OCI-LY1 (cell line): ENCODE results near the gene TMOD2.

Experiments used
- H2AFZ ChIP-seq: fragments of 200-600 bp; sonication (generic), shearing (Covaris generic); 2 replicates; pipeline ENCODE4 v1.6.0; 2014; ENCODE audit warnings: antibody characterized with exemption, mild to moderate bottlenecking, low read length
- H3F3A ChIP-seq: fragments of 200-600 bp; sonication (generic), shearing (Covaris generic); 2 replicates; pipeline ENCODE4 v1.6.0; 2014; ENCODE audit warnings: mild to moderate bottlenecking, antibody characterized with exemption, low read length, moderate library complexity; ENCODE audit not compliant: insufficient read depth
- H3K27ac ChIP-seq: fragments of 200-600 bp; sonication (generic); 2 replicates; pipeline ENCODE4 v1.5.1; 2014; ENCODE audit warnings: low read length, mixed run types, mild to moderate bottlenecking, low read depth; ENCODE audit not compliant: poor library complexity, severe bottlenecking
- H3K27me3 ChIP-seq: fragments of 200-600 bp; sonication (generic); 2 replicates; pipeline ENCODE4 v1.6.0; 2014; ENCODE audit warnings: antibody characterized with exemption, mild to moderate bottlenecking, low read length, moderate library complexity; ENCODE audit not compliant: insufficient read depth
- H3K36me3 ChIP-seq: fragments of 200-600 bp; sonication (generic); 2 replicates; pipeline ENCODE4 v1.6.1; 2014; ENCODE audit warnings: mild to moderate bottlenecking, antibody characterized with exemption, low read length, moderate library complexity, mixed read lengths; ENCODE audit not compliant: insufficient read depth
- H3K4me1 ChIP-seq: fragments of 200-600 bp; sonication (generic); 2 replicates; pipeline ENCODE4 v1.5.1; 2014; ENCODE audit warnings: mild to moderate bottlenecking, low read length, moderate library complexity; ENCODE audit not compliant: insufficient read depth, severe bottlenecking
- H3K4me2 ChIP-seq: fragments of 200-600 bp; sonication (generic), shearing (Covaris generic); 2 replicates; pipeline ENCODE4 v1.6.1; 2014; ENCODE audit warnings: low read length
- H3K4me3 ChIP-seq: fragments of 200-600 bp; sonication (generic); 2 replicates; pipeline ENCODE4 v1.5.1; 2014; ENCODE audit warnings: low read length, low read depth, mild to moderate bottlenecking, mixed read lengths; ENCODE audit not compliant: poor library complexity, severe bottlenecking
- H3K79me2 ChIP-seq: fragments of 200-600 bp; shearing (Covaris generic); 2 replicates; pipeline ENCODE4 v1.6.1; 2016; ENCODE audit warnings: mixed run types, low read length, mixed read lengths; ENCODE audit not compliant: insufficient read depth
- H3K9ac ChIP-seq: fragments of 200-600 bp; sonication (generic), shearing (Covaris generic); 2 replicates; pipeline ENCODE4 v1.6.1; 2014; ENCODE audit warnings: mild to moderate bottlenecking, low read length, mixed read lengths
- H3K9me2 ChIP-seq: fragments of 200-600 bp; sonication (generic), shearing (Covaris generic); 2 replicates; pipeline ENCODE4 v1.6.1; 2014; ENCODE audit warnings: low read depth, mild to moderate bottlenecking, low read length, mixed read lengths
- H3K9me3 ChIP-seq: fragments of 200-600 bp; shearing (Covaris generic); 2 replicates; pipeline ENCODE4 v1.6.1; 2014; ENCODE audit warnings: low read length, mixed read lengths
- H4K20me1 ChIP-seq: fragments of 200-600 bp; sonication (generic), shearing (Covaris generic); 2 replicates; pipeline ENCODE4 v1.6.0; 2016; ENCODE audit warnings: mild to moderate bottlenecking, low read length; ENCODE audit not compliant: insufficient read depth
- CTCF ChIP-seq: fragments of 200-600 bp; sonication (generic), shearing (Covaris generic); IDR thresholded peaks from 2 replicates; pipeline ENCODE4 v1.5.1; 2017; ENCODE audit warnings: mild to moderate bottlenecking, antibody characterized with exemption, low read length, moderate library complexity, mixed read lengths
- EZH2 ChIP-seq: fragments of 200-600 bp; sonication (generic), shearing (Covaris generic); IDR thresholded peaks from 2 replicates; pipeline ENCODE4 v1.8.0; 2017; ENCODE audit warnings: borderline replicate concordance, mixed run types, mild to moderate bottlenecking, antibody characterized with exemption, low read length, moderate library complexity, mixed read lengths

Gene TMOD2

GRCh38 chr15:51752888-51753287, 1.5 kb downstream of the TMOD2 start:
- H3K9ac ChIP-seq, result no peak overlapping the region
- TF ChIP-seq EZH2, result no peak
- TF ChIP-seq CTCF, result no peak
- 0 out of 2 replicates have a peak, but pooled peaks cover 11% of the 10 kb centered on the region for H3K27me3 ChIP-seq
- H3K4me3 ChIP-seq, result no peak overlapping the region
- no peaks in the 10 kb centered on the region for H3F3A ChIP-seq
- H3K27ac ChIP-seq, result no peak overlapping the region
- no peaks in the 10 kb centered on the region for H3K9me3 ChIP-seq
- H3K4me1 ChIP-seq, result peaks cover 24% of the 10 kb centered on the region
- no peak overlapping the region; the same call in 1 of the 2 replicates for H3K4me2 ChIP-seq
- H4K20me1 ChIP-seq, result no peaks in the 10 kb centered on the region
- H3K79me2 ChIP-seq, result no peaks in the 10 kb centered on the region
- H2AFZ ChIP-seq, result no peak overlapping the region
- H3K9me2 ChIP-seq, result no peaks in the 10 kb centered on the region
- H3K36me3 ChIP-seq, result no peaks in the 10 kb centered on the region

GRCh38 chr15:51754267-51754666, 2.9 kb downstream of the TMOD2 start:
- Histone ChIP-seq H3K27me3 (0 out of 2 replicates have a peak, but pooled peaks cover 11% of the 10 kb centered on the region), H3K4me1 (peaks cover 24% of the 10 kb centered on the region), H3K9me3 (no peaks in the 10 kb centered on the region), H3F3A (no peaks in the 10 kb centered on the region), H4K20me1 (no peaks in the 10 kb centered on the region), H3K79me2 (no peaks in the 10 kb centered on the region), H3K9me2 (no peaks in the 10 kb centered on the region), H3K36me3 (no peaks in the 10 kb centered on the region), H3K4me2 (no peak overlapping the region), H3K27ac (no peak overlapping the region), H3K9ac (no peak overlapping the region), H2AFZ (no peak overlapping the region), H3K4me3 (no peak overlapping the region)
- TF ChIP-seq EZH2, result no peak

GRCh38 chr15:51755790-51756189, 4.4 kb downstream of the TMOD2 start:
- no peak overlapping the region for H3K4me2 ChIP-seq
- no peaks in the 10 kb centered on the region for H3F3A ChIP-seq
- H2AFZ ChIP-seq, result no peak overlapping the region
- no peak overlapping the region for H3K4me3 ChIP-seq
- H3K79me2 ChIP-seq, result no peaks in the 10 kb centered on the region
- peaks cover 10% of the 10 kb centered on the region for H3K4me1 ChIP-seq
- 0 out of 2 replicates have a peak, but pooled peaks cover 11% of the 10 kb centered on the region for H3K27me3 ChIP-seq
- no peaks in the 10 kb centered on the region for H3K9me3 ChIP-seq
- no peaks in the 10 kb centered on the region for H4K20me1 ChIP-seq
- H3K9ac ChIP-seq, result no peak overlapping the region
- no peaks in the 10 kb centered on the region for H3K36me3 ChIP-seq
- H3K27ac ChIP-seq, result no peak overlapping the region
- TF ChIP-seq EZH2, result no peak
- H3K9me2 ChIP-seq, result no peaks in the 10 kb centered on the region

- Histone ChIP-seq H3K9me3 (no peaks in the 10 kb centered on the region), H3K4me2 (no peak overlapping the region), H2AFZ (no peak overlapping the region), H4K20me1 (no peaks in the 10 kb centered on the region), H3K79me2 (no peaks in the 10 kb centered on the region), H3K9me2 (no peaks in the 10 kb centered on the region), H3K36me3 (no peaks in the 10 kb centered on the region), H3K27me3 (0 out of 2 replicates have a peak, but pooled peaks cover 11% of the 10 kb centered on the region), H3K27ac (no peak overlapping the region), H3K9ac (no peak overlapping the region), H3K4me1 (peaks cover 9% of the 10 kb centered on the region), H3F3A (no peaks in the 10 kb centered on the region), H3K4me3 (no peak overlapping the region)
- no peak for TF ChIP-seq CTCF
- no peak for TF ChIP-seq EZH2
Observed at GRCh38 chr15:51756482-51756881, 5.1 kb downstream of the TMOD2 start.
